Myocyte (in vitro differentiated cells): ENCODE results near the gene CRISP2. TPM values are rescaled to one million over a fixed set of nuclear protein-coding genes. Genes with fewer than 3 reads are reported as not detected.

Source experiments
- DNase-seq: peaks from one replicate; pipeline ENCODE4 v3.0.0-alpha.2; 2012; ENCODE audit warnings: low read depth
- total RNA-seq: library from RNA; depleted of rRNA; stranded (reverse); fragments of >200 nt; gene quantifications from 2 replicates; pipeline ENCODE4 v1.2.3, GENCODE V29; 2014

The CRISP2 gene
- total RNA-seq, 1 donor from 2014 or later: not detected

DNA sequence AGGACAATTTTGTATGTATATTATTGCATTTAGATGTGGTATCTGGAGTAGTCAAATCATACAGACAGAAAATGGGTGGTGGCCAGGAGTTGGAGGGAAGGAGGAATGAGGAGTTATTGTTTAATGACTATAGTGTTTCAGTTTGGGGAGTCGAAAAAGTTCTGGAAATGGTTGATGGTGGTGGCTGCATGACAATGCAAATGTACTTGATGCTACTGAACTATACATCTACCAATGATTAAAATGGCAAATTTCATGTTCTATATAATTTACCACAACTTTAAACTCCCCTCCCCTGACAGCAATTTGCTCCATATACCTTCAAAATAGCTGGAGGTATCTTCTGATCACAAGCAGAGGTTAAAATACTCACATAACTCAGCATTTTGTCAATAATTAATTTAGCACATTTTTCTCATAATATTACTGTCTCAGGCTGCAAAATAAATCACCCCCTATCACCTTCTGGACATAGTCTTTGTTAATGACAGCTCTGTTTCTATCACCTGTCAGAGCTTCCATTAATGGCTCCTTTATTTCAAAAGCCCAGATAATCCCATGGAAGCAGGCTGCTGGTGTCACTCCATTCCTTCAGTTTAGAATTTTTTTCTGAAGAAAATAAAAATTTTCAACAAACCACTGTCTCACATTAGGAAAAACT lies 51.0 kb downstream of the CRISP2 start:
- no peak for DNase-seq

GRCh38 chr6:49653942-49654341 lies 59.4 kb downstream of the CRISP2 start:
- DNase-seq: no peak

DNA sequence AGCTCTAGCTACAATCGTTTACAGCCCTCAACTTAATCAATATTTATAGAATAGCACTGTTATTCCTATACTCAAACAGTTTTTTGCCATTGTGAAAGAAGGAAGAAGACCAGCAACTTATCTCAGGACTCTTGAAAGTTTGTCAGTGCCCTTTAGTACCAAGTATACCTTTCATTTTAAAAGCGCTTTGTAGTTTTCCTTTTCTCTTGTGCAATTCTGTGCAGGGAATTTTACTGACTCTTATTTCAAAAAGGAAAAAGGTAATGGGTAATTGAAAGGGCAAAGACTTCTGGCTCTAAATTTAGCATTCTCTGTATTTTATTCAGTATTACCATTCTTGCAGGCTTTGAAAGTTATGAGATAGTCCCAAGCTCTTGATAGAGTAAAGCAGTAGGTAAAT lies 59.9 kb downstream of the CRISP2 start:
- DNase-seq: no peak

DNA sequence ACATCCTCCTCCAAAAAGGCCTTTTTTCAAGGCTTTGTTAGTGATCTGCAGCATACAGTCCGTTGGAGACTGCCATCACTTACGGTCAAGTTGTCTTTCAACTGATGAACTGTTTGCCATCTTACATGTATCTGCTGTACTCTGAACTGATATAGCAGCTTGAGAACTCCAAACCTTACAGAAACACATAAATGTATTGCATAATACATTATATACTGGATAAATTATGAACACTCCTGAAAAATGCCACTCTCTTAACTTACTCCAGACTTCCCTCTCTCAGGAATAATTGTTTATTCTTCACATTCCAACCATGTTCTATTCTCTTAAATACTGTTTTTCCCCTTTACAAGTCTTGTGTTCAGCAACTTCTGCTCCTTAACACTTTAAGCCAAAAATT lies 62.1 kb downstream of the CRISP2 start:
- DNase-seq: no peak

- no peak for DNase-seq
Measured at GRCh38 chr6:49649988-49650387, 63.4 kb downstream of the CRISP2 start.

- no peak for DNase-seq
Measured at GRCh38 chr6:49648036-49648435, 65.3 kb downstream of the CRISP2 start.

GRCh38 chr6:49647476-49647875 lies 65.9 kb downstream of the CRISP2 start:
- DNase-seq: no peak

- DNase-seq: no peak
Measured at GRCh38 chr6:49646942-49647341, 66.4 kb downstream of the CRISP2 start.

DNA sequence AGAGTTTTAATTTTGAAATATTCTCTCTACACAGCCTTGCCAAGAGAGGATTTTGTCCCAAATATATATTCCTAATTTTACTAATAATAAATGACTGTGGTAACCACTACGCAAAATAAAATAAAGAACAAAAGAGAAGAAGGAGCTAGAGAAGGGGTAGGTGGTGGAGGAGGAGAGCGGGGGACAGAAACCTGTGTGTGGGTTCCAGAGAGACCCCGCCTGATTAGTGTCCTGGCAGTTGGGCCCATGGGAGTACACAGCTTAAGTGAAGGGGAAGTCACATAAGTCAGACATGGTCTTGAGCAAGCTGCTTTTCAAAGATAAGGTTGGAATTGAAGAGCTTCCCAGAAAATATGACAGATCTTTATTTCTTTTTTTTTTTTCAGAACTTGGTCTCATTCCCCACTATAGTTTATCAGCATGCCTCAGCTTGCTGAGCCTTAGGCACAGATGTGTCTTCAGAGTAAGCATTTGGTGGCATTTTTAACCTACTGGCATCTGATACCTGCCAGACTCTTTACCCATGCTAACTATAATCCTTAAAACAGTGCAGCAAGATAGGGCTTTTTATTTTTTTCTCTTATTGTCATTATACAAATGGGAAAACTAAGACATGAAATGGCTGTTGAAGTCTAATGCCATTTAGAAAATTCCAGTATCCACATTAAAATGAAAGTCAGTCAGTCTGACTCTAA lies 67.1 kb downstream of the CRISP2 start:
- no peak for DNase-seq

- DNase-seq: no peak
Measured at GRCh38 chr6:49645139-49645538, 68.2 kb downstream of the CRISP2 start.

Other genes starting within 250 kb of the CRISP2 start
- gene GLYATL3, start 213.6 kb downstream of the CRISP2 start, total RNA-seq: not detected in 2 replicates
- gene C6orf141, start 162.9 kb downstream of the CRISP2 start, total RNA-seq: 0.08 TPM in 1 of 2 replicates, not detected in the other
- not detected in 2 replicates for gene RHAG, start 76.7 kb downstream of the CRISP2 start, total RNA-seq
- not detected in 2 replicates for gene CRISP3, start 30.8 kb upstream of the CRISP2 start, total RNA-seq
- not detected in 2 replicates for gene PGK2, start 73.7 kb upstream of the CRISP2 start, total RNA-seq
- not detected in 2 replicates for gene CRISP1, start 153.0 kb upstream of the CRISP2 start, total RNA-seq